ENCODE measurements around the gene MACC1. TPM values are rescaled to one million over a fixed set of nuclear protein-coding genes. Genes with fewer than 3 reads are reported as not detected.

Gene MACC1
- total and polyA plus RNA-seq, 2 of the 13 experiments (the other 11 are each of a cell fraction or from before 2014, with no cell fraction given): 0.04 TPM; not detected in 1

- H3K4me2 ChIP-seq (ENCODE audit: low read depth, low read length): no peak overlapping the region
- no peak overlapping the region for H3K4me3 ChIP-seq (replicated peaks in 1 of 3; ENCODE audit: insufficient read depth in 1 of 3, low read depth in 2 of 3, low read length in 3 of 3)
- no peaks in the 10 kb centered on the region for H3K9me3 ChIP-seq (ENCODE audit: low read length)
- in situ Hi-C loops (cut with HindIII; ENCODE audit: extremely low pct_ligation_motif_present, low pct_unique_long_range_greater_than_20kb) (no loop called here), intact Hi-C loops (cut with micrococcal nuclease; ENCODE audit: unreplicated experiment) (no loop called here)
- H3K36me3 ChIP-seq (replicated peaks in 1 of 2; ENCODE audit: control insufficient read depth in 1 of 2, insufficient read depth in 2 of 2, low read length in 2 of 2): no peaks in the 10 kb centered on the region
- H3K27ac ChIP-seq (ENCODE audit: extremely low read length, insufficient read depth, low read length): no peak overlapping the region
- no TSS peak for BruUV-seq (replicated peaks)
- no peak overlapping the region for H2AFZ ChIP-seq (ENCODE audit: low read length)
- DNase-seq (ENCODE audit: low spot score): no peak
- FAIRE-seq: no peak
- no peak overlapping the region for H3K9ac ChIP-seq (ENCODE audit: insufficient read depth, low read depth, low read length)
- H3K4me1 ChIP-seq (ENCODE audit: insufficient read depth, low read length): peaks cover 14% of the 10 kb centered on the region
- ATAC-seq: no peak
- no peaks in the 10 kb centered on the region for H3K79me2 ChIP-seq (ENCODE audit: insufficient read depth, low read length)
- TF ChIP-seq GMEB1 (CRISPR knock-in tag; IDR thresholded peaks at IDR 0.05; ENCODE audit: borderline replicate concordance) (no peak), KDM5A (IDR thresholded peaks at IDR 0.05; ENCODE audit: borderline replicate concordance, low read length) (no peak), CBX5 (CRISPR knock-in tag; IDR thresholded peaks at IDR 0.05; ENCODE audit: borderline replicate concordance) (no peak), HMGA1 (CRISPR knock-in tag; conservative IDR thresholded peaks at IDR 0.05) (no peak), ZNF775 (CRISPR knock-in tag; IDR thresholded peaks at IDR 0.05; ENCODE audit: borderline replicate concordance) (no peak), ZNF513 (CRISPR knock-in tag; conservative IDR thresholded peaks at IDR 0.05) (no peak), ZNF598 (CRISPR knock-in tag; IDR thresholded peaks at IDR 0.05; ENCODE audit: borderline replicate concordance) (no peak), ZBTB33 (CRISPR knock-in tag; IDR thresholded peaks at IDR 0.05) (no peak), ZNF691 (CRISPR knock-in tag; IDR thresholded peaks at IDR 0.05; ENCODE audit: borderline replicate concordance, low read depth) (no peak), MXD1 (CRISPR knock-in tag; IDR thresholded peaks at IDR 0.05) (no peak), ZNF20 (CRISPR knock-in tag; IDR thresholded peaks at IDR 0.05) (no peak), ZNF747 (CRISPR knock-in tag; IDR thresholded peaks at IDR 0.05; ENCODE audit: borderline replicate concordance) (no peak), ZNF350 (CRISPR knock-in tag; IDR thresholded peaks at IDR 0.05; ENCODE audit: borderline replicate concordance, low read depth) (no peak)
- POLR2A ChIA-PET: no interaction called here
- CTCF ChIA-PET (ENCODE audit: low intra/inter-chr PET ratio, low total read pairs): no interaction called here
- no peaks in the 10 kb centered on the region for H4K20me1 ChIP-seq (ENCODE audit: insufficient read depth, low read length)
- no peaks in the 10 kb centered on the region for H3K27me3 ChIP-seq (ENCODE audit: control insufficient read depth in 1 of 2, insufficient read depth in 2 of 2, low read length in 2 of 2)
Observed at GRCh38 chr7:20228654-20229053, 11.5 kb upstream of the MACC1 start.
